HG02852 (cell line): ENCODE results near the gene FAT1.

ENCODE experiments used
- ATAC-seq: cut with Tn5 transposase; IDR thresholded peaks from one replicate; pipeline ENCODE4 v1.9.1; 2021; ENCODE audit warnings: mild to moderate bottlenecking, moderate library complexity; ENCODE audit not compliant: unreplicated experiment

FAT1 gene

GRCh38 chr4:186622788-186623464, 100.7 kb downstream of the FAT1 start:
- ATAC-seq, result no peak

DNA sequence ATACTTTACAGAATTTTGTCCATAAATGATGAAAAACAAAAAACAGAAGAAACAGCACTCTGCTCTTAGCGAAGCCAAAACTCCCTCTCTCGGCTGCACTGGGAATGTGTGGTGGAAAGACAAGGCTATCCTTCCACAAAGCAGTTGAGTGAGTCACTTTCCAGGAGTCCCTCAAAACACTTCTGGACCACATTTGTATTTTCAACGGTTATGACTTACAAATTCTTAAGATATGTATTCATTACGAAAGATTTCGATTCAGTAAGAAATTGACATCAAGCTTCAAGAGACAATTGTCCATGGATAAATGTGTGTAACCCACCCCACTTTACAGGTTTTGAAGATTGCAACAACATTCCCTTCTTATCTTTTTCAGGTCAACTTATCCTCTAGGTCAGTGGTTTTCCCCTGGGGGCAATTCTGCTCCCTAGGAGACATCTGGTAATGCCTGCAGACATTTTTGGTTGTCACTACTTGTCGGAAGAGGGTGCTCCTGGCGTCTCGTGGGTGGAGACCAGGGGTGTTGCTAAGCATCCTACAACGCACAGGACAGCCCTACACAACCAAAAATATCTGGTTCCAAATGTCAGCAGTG, 101.6 kb downstream of the FAT1 start:
- ATAC-seq, result no peak

- no peak for ATAC-seq
Measured at GRCh38 chr4:186619088-186619487, 104.6 kb downstream of the FAT1 start.

GRCh38 chr4:186617921-186618320, 105.7 kb downstream of the FAT1 start:
- ATAC-seq, result no peak

DNA sequence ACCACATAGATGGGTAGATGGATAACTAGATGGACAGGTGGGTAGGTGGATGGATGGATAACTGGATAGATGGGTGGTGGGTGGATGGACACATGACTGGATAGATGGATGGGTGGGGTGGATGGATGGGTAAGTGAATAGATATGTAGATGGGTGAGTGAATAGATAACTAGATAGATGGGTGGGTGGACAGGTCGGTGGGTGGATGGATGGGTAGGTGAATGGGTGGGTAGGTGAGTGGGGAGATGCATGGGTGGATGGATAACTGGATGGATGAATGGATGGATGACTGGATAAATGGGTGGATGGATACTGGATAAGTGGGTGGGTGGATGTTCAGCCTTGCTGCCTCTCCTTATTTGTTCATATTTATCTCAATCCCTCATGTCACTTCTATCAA, 116.2 kb downstream of the FAT1 start:
- no peak for ATAC-seq

GRCh38 chr4:186606591-186606992, 117.1 kb downstream of the FAT1 start:
- ATAC-seq, result no peak

- no peak for ATAC-seq
Measured at GRCh38 chr4:186605261-186605865, 118.3 kb downstream of the FAT1 start.

- ATAC-seq, result no peak
Measured at GRCh38 chr4:186604124-186604807, 119.4 kb downstream of the FAT1 start.

DNA sequence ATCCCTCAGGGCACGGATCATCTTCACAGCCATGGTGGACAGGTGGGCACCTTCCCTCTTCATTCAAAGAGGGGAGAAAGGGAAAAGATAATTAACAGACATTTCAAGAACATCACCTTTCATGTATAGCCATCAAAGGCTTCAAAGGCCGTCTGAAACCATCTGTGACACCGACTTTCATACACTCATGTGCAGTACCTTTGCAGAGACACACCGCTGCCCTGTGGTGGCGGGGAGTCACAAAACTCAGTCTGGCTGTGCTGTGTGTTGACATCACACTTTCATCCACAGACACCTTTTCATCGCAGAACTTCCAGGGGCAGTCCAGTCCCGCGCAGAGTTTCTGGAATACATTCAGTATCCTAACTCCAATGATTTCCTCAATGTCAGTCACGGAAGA, 120.7 kb downstream of the FAT1 start:
- no peak for ATAC-seq

DNA sequence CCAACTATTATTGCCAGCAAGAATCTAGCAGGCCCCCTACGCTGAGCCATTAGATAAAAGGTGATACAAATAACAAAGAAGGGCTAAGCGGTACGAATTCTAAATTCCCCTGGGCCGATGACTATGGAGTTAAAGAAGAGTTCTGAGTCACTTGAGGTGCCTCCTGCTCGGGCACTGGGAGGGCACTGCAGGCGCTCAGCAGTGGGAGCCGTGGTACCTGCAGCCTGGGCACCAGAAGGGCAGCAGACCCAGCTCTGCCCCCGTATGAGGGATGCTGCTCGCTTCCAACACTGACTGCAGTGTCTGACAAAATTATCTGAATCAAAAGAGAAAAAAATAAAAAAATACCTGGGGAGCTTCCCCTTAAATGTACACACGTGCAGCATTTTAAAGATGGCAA, 124.2 kb downstream of the FAT1 start:
- ATAC-seq, result no peak

GRCh38 chr4:186598686-186599085, 125.0 kb downstream of the FAT1 start:
- no peak for ATAC-seq

DNA sequence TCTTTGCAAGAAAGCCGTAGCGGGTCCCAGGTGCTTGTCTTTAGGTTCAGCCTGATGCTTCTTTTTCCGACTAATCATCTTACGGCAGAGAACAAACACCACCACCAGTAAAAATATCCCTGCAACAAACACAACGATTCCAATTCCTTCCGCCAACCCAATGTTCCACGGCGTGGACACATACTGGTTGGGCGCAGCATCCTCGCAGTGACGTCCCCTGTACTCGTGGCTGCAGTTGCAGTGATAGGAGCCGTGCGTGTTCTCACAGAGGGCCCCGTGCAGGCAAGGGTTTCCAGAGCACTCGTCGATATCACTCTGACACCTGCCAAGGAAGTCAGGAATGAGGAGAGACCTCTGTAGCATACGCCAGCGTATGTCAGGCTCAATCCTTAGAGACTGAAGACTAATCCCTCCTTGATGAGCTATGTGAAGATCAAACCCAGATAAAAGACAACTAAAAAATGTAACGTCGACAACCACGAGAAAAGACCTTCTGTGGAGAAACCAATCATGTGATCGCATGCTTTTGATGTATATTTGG, 126.7 kb downstream of the FAT1 start:
- ATAC-seq, result no peak

- ATAC-seq, result no peak
Measured at GRCh38 chr4:186596346-186596745, 127.3 kb downstream of the FAT1 start.

- no peak for ATAC-seq
Measured at GRCh38 chr4:186593587-186593973, 130.1 kb downstream of the FAT1 start.

- ATAC-seq, result no peak
Measured at GRCh38 chr4:186592966-186593586, 130.6 kb downstream of the FAT1 start.

DNA sequence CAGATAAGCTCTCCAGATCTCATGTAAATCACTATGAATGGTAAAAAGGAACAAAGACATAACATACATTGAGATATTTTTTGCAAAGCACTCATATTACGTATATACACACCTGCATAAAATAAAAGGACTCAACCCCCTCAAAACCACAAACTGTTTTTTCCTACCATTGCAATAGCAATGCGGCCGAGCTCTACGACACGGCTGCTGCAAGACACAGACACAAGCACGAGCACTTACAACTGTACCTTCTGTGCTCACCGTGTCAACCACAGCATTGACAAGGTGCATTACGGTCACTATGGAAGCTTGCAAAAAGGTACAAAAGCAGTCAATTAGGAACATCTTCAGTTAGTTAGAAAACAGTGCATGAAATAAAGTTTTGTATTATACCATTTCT, 131.2 kb downstream of the FAT1 start:
- no peak for ATAC-seq

- no peak for ATAC-seq
Measured at GRCh38 chr4:186591651-186592050, 132.0 kb downstream of the FAT1 start.

GRCh38 chr4:186588503-186588902, 135.2 kb downstream of the FAT1 start:
- no peak for ATAC-seq

DNA sequence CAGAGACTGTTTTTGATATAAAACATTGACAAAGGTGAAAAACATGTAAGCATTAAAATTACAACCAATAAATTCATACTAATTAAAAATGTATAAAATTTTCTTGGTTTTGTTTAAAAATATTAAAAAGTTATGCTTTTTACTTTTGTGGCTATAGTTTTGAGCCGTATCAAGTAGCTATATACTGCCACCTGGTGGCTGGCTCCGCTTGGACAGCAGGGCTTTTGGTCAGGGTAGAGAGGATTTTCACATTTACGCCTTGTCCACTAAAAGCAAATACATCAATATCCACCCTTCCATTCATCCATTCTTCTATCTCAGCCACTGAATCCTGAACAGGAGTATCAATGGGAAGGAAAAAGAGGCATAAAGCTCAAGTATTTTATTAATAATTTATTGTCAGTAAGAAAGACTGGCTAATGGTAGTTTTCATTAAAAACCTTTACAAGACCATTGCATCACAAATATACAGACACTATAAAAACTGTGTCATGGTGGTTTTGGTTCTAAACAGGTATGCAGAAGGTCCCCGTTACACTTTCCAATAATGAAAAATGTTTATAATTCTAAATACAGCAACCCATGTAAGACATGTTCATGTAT, 136.1 kb downstream of the FAT1 start:
- ATAC-seq, result peak; percentile 65

DNA sequence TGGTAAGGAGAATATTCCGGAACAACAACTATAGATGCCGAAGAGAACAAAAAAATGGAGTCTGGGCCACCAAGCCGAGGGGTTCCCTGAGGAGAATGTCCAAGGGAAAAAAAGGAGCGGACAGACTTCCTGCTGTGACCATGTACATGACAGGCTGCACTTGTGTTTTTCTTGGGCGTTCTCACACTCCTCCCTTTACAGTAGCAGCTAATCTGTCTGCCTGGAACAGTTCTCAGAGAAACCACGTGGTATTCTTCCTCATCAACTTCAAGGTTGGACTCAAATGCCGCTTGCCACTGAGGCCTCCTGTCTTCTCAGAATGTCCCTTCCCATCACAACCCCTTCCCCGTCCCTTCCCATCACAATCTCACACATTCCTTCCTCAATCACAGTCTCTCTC, 137.5 kb downstream of the FAT1 start:
- ATAC-seq, result no peak

DNA sequence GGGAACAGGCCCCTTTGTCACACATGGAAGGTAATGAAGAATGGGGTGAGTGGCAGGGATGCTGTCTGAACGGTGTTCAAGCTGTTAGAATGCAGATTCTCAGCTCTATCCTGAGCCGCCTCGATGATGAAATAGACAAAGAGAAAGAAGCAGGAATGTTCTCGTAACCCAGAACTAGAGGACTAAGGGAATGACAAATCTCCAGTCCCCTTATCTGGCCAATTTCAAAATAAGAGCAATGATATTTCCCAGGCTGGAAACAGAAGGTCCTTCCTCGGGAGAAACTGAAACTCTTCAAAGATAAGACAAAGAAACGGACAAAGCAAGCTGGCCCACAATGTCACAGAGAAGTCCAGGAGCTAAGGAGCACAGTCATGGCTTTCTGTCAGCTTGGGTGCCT, 138.7 kb downstream of the FAT1 start:
- ATAC-seq, result no peak
